ENCODE results near the gene UCK2. TPM values are rescaled to one million over a fixed set of nuclear protein-coding genes. Genes with fewer than 3 reads are reported as not detected.

Gene UCK2
- total RNA-seq, 1 donor from 2014 or later, result 59.3 TPM

DNA sequence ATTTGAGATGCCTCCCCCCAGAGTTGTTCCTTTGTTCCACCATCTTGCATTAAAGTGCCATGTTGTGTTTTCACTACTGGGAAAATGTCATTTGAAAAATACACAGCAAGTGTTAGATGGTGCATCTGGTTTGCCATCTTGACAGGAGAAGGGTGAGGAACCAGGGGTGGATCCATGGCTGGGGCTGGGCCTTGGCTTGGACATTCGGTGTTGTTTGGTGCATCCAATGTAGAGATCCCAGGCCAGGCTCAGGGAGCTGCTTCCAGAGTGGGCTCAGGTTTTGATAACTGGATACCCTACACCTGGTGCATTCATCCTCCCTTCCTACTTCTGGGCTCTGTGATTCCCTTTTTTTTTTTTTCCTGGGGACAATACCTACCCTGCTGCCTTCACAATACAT is 103.5 kb downstream of the UCK2 start:
- Mint-ChIP-seq H3K4me1 (ENCODE audit: unreplicated experiment) (no peaks in the 10 kb centered on the region), H3K36me3 (no peaks in the 10 kb centered on the region), H3K27ac (no peak overlapping the region), H3K27me3 (peaks cover 4% of the 10 kb centered on the region), H3K4me3 (no peak overlapping the region), H3K9me3 (no peaks in the 10 kb centered on the region)
- no peak for DNase-seq (ENCODE audit: extremely low spot score, unreplicated experiment)
- TF ChIP-seq, protein P1, sequence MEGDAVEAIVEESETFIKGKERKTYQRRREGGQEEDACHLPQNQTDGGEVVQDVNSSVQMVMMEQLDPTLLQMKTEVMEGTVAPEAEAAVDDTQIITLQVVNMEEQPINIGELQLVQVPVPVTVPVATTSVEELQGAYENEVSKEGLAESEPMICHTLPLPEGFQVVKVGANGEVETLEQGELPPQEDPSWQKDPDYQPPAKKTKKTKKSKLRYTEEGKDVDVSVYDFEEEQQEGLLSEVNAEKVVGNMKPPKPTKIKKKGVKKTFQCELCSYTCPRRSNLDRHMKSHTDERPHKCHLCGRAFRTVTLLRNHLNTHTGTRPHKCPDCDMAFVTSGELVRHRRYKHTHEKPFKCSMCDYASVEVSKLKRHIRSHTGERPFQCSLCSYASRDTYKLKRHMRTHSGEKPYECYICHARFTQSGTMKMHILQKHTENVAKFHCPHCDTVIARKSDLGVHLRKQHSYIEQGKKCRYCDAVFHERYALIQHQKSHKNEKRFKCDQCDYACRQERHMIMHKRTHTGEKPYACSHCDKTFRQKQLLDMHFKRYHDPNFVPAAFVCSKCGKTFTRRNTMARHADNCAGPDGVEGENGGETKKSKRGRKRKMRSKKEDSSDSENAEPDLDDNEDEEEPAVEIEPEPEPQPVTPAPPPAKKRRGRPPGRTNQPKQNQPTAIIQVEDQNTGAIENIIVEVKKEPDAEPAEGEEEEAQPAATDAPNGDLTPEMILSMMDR (conservative IDR thresholded peaks at IDR 0.05), result no peak

DNA sequence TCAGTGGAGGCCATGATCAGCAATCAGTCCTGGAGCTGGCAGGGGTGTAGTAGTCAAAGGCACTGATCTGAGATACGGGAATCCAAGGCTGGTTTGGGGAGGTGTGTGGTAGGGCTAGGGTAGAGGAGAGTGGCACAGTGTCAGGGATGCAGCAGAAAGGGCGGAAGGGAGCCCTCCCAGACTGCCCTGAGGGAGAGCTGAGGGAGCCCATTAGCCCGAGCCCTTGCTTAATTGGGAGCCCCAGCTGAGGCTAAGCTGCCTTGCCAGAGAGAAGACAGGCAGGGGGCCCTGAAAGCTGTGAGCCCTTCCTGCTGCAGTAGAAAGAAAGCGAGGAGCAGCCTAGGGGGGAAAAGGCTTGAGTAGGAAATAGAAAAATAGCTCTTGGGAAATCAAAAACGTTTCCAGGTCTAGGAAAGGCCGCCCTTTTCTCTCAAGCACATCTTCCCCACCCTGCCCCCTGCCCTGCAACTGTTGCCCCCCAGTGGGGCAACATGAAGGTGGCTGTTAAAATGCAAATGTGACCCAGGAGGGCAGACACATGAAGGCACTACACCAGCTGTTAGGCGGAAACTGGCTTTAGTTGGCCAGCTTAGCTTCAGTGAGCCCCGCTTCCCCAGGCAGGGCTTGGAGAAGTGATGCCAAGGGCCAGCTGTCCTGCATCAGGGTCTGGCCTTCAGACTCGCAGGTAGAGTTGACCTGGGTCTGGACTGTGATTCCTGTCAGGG is 106.2 kb downstream of the UCK2 start:
- TF ChIP-seq, protein P1 (conservative IDR thresholded peaks at IDR 0.05), result no peak
- no peak overlapping the region for H3K4me3 Mint-ChIP-seq
- no peaks in the 10 kb centered on the region for H3K36me3 Mint-ChIP-seq
- H3K27ac Mint-ChIP-seq, result no peak overlapping the region
- no peaks in the 10 kb centered on the region for H3K9me3 Mint-ChIP-seq
- H3K27me3 Mint-ChIP-seq, result peaks cover 4% of the 10 kb centered on the region
- no peaks in the 10 kb centered on the region for H3K4me1 Mint-ChIP-seq (ENCODE audit: unreplicated experiment)
- no peak for DNase-seq (ENCODE audit: extremely low spot score, unreplicated experiment)

DNA sequence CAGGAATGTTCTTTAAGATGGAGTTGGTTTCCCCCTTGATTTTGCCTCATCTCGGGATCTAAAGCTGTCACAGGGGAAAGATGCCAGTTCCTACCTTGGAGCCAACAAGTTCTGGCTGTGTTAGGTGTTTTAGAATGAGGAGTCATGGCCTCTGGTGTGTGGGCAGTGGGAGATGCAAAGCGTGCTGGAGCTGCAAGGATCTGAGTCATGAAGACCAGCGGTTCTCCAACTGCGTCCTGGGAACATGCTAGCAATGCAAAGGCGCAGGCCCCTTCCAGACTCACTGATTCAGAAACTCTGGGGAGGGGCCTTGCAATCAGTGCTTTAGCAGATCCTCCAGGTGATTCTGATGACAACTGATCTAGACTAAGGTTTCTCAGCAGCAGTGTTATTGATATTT is 109.1 kb downstream of the UCK2 start:
- no peaks in the 10 kb centered on the region for H3K27me3 Mint-ChIP-seq
- TF ChIP-seq, protein P1 (conservative IDR thresholded peaks at IDR 0.05), result no peak
- H3K4me3 Mint-ChIP-seq, result no peak overlapping the region
- H3K27ac Mint-ChIP-seq, result no peak overlapping the region
- no peaks in the 10 kb centered on the region for H3K4me1 Mint-ChIP-seq (ENCODE audit: unreplicated experiment)
- H3K9me3 Mint-ChIP-seq, result no peaks in the 10 kb centered on the region
- no peak for DNase-seq (ENCODE audit: extremely low spot score, unreplicated experiment)
- no peaks in the 10 kb centered on the region for H3K36me3 Mint-ChIP-seq

DNA sequence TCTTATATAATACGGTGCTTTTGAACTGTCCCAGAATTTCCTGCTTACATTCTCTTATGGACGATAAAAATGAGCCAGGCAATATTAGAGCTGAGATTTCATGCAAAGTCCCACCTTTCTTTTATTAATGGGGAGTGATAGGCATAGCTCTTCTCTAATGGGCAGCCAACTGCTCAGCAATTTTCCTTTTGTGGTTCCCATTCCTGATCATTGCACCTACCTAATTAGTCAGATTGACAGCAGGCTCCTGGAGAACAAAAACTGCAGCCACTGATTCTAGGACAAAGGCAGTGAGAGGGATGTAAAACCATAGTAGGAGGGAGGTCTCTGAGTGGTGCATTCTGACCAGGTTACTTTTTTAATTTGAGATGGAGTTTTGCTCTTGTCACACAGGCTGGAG is 110.4 kb downstream of the UCK2 start:
- TF ChIP-seq, protein P1 (conservative IDR thresholded peaks at IDR 0.05), result no peak
- H3K4me1 Mint-ChIP-seq (ENCODE audit: unreplicated experiment), result no peaks in the 10 kb centered on the region

DNA sequence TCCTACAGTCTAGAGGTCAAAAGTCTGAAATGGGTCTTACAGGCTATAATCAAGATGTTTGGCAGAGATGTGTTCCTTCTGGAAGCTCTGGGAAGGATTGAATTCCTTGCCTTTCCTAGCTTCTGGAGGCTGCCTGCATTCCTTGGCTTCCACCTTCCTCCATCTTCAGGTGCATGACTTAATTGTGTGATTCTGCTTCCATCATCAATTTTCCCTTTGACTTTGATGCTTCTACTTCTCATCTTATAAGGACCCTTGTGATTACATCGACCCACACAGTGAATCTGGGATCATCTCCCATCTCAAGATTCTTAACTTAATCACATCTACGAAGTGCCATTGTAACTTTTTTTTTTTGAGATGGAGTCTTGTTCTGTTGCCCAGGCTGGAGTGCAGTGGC is 111.4 kb downstream of the UCK2 start:
- Mint-ChIP-seq H3K27me3 (peaks cover 6% of the 10 kb centered on the region), H3K27ac (no peak overlapping the region), H3K4me3 (no peak overlapping the region), H3K36me3 (no peaks in the 10 kb centered on the region), H3K4me1 (ENCODE audit: unreplicated experiment) (no peaks in the 10 kb centered on the region), H3K9me3 (no peaks in the 10 kb centered on the region)
- no peak for DNase-seq (ENCODE audit: extremely low spot score, unreplicated experiment)
- TF ChIP-seq, protein P1 (conservative IDR thresholded peaks at IDR 0.05), result no peak

More for the DNA sequence above, 110.4 kb downstream of the UCK2 start:
- Mint-ChIP-seq H3K36me3 (no peaks in the 10 kb centered on the region), H3K27me3 (no peaks in the 10 kb centered on the region), H3K9me3 (no peaks in the 10 kb centered on the region), H3K27ac (no peak overlapping the region), H3K4me3 (no peak overlapping the region)
- DNase-seq (ENCODE audit: extremely low spot score, unreplicated experiment), result no peak

Measured in type B pancreatic cell (in vitro differentiated cells).